ENCODE measurements around the gene BIRC6. TPM values are rescaled to one million over a fixed set of nuclear protein-coding genes. Genes with fewer than 3 reads are reported as not detected.
"Not testable (repeated sequence)": the region's sequence is repeated elsewhere in the genome, so short reads cannot be mapped to it uniquely, and the experiment has no call there.

BIRC6 gene
- polyA plus RNA-seq, 2 of the 4 experiments (the other 2 are of a cell fraction), result 21.0 to 111 TPM

- CTCF ChIA-PET, result no interaction called here
- WGBS (ENCODE audit: missing lambda C conversion rate), result 89% methylated on average over 2 of the region's 2 CpGs
- POLR2A ChIA-PET, result no interaction called here
- no peak for DNase-seq (ENCODE audit: low read depth in 1 of 2, low spot score in 1 of 2)
- no peaks in the 10 kb centered on the region for H3K9me3 ChIP-seq
- H3K4me1 ChIP-seq, result peaks cover 19% of the 10 kb centered on the region
- no peak overlapping the region for H3K27ac ChIP-seq
- FAIRE-seq, result no peak
- ATAC-seq, result no peak
- TF ChIP-seq EHMT2 (IDR thresholded peaks at IDR 0.05; ENCODE audit: low read depth) (no peak), RFX5 (IDR thresholded peaks at IDR 0.05) (no peak), KDM5A (IDR thresholded peaks at IDR 0.05) (no peak), TFCP2L1 (CRISPR knock-in tag; IDR thresholded peaks at IDR 0.05) (no peak), CHD4 (IDR thresholded peaks at IDR 0.05; ENCODE audit: borderline replicate concordance) (no peak)
- no peak overlapping the region for H3K4me3 ChIP-seq
- H3K4me2 ChIP-seq, result no peak overlapping the region
Observed at GRCh38 chr2:32366595-32366994, 9.8 kb downstream of the BIRC6 start.

GRCh38 chr2:32369222-32369621 is 12.4 kb downstream of the BIRC6 start:
- FAIRE-seq (peak; percentile 23), ATAC-seq (no peak), DNase-seq (ENCODE audit: low read depth in 1 of 2, low spot score in 1 of 2) (no peak)
- 94% methylated on average over 9 of the region's 9 CpGs for WGBS (ENCODE audit: missing lambda C conversion rate)
- CTCF ChIA-PET, result interaction anchor here (0.7 to 1.3 kb wide), 2 partner anchors 12 to 394 kb away, joined by 3 to 4 read pairs; no protein-coding TSS in a partner anchor
- no peaks in the 10 kb centered on the region for H3K9me3 ChIP-seq
- TF ChIP-seq ZNF302 (CRISPR knock-in tag; IDR thresholded peaks at IDR 0.05), result no peak
- no peak for TF ChIP-seq HEYL (CRISPR knock-in tag; IDR thresholded peaks at IDR 0.05)
- no peak for TF ChIP-seq CHD2 (IDR thresholded peaks at IDR 0.05; ENCODE audit: low read length, partially characterized antibody)
- TF ChIP-seq, protein P1, sequence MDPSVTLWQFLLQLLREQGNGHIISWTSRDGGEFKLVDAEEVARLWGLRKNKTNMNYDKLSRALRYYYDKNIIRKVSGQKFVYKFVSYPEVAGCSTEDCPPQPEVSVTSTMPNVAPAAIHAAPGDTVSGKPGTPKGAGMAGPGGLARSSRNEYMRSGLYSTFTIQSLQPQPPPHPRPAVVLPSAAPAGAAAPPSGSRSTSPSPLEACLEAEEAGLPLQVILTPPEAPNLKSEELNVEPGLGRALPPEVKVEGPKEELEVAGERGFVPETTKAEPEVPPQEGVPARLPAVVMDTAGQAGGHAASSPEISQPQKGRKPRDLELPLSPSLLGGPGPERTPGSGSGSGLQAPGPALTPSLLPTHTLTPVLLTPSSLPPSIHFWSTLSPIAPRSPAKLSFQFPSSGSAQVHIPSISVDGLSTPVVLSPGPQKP (IDR thresholded peaks at IDR 0.05; ENCODE audit: low read depth, low read length), result no peak
- TF ChIP-seq, protein P2, sequence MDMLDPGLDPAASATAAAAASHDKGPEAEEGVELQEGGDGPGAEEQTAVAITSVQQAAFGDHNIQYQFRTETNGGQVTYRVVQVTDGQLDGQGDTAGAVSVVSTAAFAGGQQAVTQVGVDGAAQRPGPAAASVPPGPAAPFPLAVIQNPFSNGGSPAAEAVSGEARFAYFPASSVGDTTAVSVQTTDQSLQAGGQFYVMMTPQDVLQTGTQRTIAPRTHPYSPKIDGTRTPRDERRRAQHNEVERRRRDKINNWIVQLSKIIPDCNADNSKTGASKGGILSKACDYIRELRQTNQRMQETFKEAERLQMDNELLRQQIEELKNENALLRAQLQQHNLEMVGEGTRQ (IDR thresholded peaks at IDR 0.05), result no peak
- no peak for TF ChIP-seq RAD21 (conservative IDR thresholded peaks at IDR 0.05 in 1 of 2, IDR thresholded peaks at IDR 0.05 in 1 of 2)
- no peak for TF ChIP-seq NR3C1 (IDR thresholded peaks at IDR 0.05)
- TF ChIP-seq ZC3H11A (IDR thresholded peaks at IDR 0.05), result no peak
- TF ChIP-seq HOXB5 (CRISPR knock-in tag; IDR thresholded peaks at IDR 0.05), result no peak
- no peak for TF ChIP-seq RFX5 (IDR thresholded peaks at IDR 0.05)
- TF ChIP-seq FOXS1 (CRISPR knock-in tag; IDR thresholded peaks at IDR 0.05), result no peak
- TF ChIP-seq, protein P3, sequence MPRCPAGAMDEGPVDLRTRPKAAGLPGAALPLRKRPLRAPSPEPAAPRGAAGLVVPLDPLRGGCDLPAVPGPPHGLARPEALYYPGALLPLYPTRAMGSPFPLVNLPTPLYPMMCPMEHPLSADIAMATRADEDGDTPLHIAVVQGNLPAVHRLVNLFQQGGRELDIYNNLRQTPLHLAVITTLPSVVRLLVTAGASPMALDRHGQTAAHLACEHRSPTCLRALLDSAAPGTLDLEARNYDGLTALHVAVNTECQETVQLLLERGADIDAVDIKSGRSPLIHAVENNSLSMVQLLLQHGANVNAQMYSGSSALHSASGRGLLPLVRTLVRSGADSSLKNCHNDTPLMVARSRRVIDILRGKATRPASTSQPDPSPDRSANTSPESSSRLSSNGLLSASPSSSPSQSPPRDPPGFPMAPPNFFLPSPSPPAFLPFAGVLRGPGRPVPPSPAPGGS (IDR thresholded peaks at IDR 0.05), result no peak
- TF ChIP-seq MAZ (IDR thresholded peaks at IDR 0.05; ENCODE audit: borderline replicate concordance, low read depth, low read length), result no peak
- TF ChIP-seq, protein P4, sequence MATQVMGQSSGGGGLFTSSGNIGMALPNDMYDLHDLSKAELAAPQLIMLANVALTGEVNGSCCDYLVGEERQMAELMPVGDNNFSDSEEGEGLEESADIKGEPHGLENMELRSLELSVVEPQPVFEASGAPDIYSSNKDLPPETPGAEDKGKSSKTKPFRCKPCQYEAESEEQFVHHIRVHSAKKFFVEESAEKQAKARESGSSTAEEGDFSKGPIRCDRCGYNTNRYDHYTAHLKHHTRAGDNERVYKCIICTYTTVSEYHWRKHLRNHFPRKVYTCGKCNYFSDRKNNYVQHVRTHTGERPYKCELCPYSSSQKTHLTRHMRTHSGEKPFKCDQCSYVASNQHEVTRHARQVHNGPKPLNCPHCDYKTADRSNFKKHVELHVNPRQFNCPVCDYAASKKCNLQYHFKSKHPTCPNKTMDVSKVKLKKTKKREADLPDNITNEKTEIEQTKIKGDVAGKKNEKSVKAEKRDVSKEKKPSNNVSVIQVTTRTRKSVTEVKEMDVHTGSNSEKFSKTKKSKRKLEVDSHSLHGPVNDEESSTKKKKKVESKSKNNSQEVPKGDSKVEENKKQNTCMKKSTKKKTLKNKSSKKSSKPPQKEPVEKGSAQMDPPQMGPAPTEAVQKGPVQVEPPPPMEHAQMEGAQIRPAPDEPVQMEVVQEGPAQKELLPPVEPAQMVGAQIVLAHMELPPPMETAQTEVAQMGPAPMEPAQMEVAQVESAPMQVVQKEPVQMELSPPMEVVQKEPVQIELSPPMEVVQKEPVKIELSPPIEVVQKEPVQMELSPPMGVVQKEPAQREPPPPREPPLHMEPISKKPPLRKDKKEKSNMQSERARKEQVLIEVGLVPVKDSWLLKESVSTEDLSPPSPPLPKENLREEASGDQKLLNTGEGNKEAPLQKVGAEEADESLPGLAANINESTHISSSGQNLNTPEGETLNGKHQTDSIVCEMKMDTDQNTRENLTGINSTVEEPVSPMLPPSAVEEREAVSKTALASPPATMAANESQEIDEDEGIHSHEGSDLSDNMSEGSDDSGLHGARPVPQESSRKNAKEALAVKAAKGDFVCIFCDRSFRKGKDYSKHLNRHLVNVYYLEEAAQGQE (IDR thresholded peaks at IDR 0.05), result no peak
- TF ChIP-seq FOSL2 (IDR thresholded peaks at IDR 0.05), result no peak
- TF ChIP-seq FOSL2 (CRISPR knock-in tag; IDR thresholded peaks at IDR 0.05), result no peak
- POLR2A ChIA-PET, result no interaction called here
- no peak overlapping the region for H3K4me2 ChIP-seq
- H3K4me3 ChIP-seq, result no peak overlapping the region
- no peak overlapping the region for H3K27ac ChIP-seq
- peaks cover 6% of the 10 kb centered on the region; the same call in 2 of the 3 replicates for H3K4me1 ChIP-seq

GRCh38 chr2:32370942-32371341 is 14.1 kb downstream of the BIRC6 start:
- H3K27ac ChIP-seq; H3K4me1 ChIP-seq; POLR2A ChIA-PET; DNase-seq (ENCODE audit: low read depth in 1 of 2, low spot score in 1 of 2); H3K9me3 ChIP-seq; H3K4me3 ChIP-seq; H3K4me2 ChIP-seq; ATAC-seq; FAIRE-seq: not testable (repeated sequence)
- WGBS (ENCODE audit: missing lambda C conversion rate), result 94% methylated on average over 5 of the region's 5 CpGs
- CTCF ChIA-PET, result interaction anchor here (1.6 kb wide), 1 partner anchor 134 kb away, joined by 3 read pairs; no protein-coding TSS in a partner anchor
